H1 (cell line): ENCODE results near the gene GDF2. TPM values are rescaled to one million over a fixed set of nuclear protein-coding genes. Genes with fewer than 3 reads are reported as not detected.

ENCODE experiments used
- CTCF ChIA-PET: fragments of 300-600 bp; sonication (Branson Sonifier 250); formaldehyde crosslinking; loops from one replicate; lab custom pipeline; 2021; ENCODE audit not compliant: partially characterized antibody; lab: Charles Lee
- POLR2A ChIA-PET: fragments of 300-600 bp; sonication (Branson Sonifier 250); formaldehyde crosslinking; loops from one replicate; lab custom pipeline; 2021; ENCODE audit warnings: inconsistent platforms; ENCODE audit not compliant: partially characterized antibody; lab: Charles Lee
- DNase-seq, 2 experiments: peaks; one replicate each; pipeline versions ENCODE4 v3.0.0 to v3.0.0-alpha.2; 2010 to 2022; ENCODE audit warnings: low spot score in 2 of 2, low read depth in 1 of 2, mixed read lengths in 1 of 2
- FAIRE-seq: peaks from 2 replicates; lab custom pipeline; 2011; peaks lifted over from hg19 to GRCh38; lab: Jason Lieb, UNC
- H2AFZ ChIP-seq: 2 replicates; pipeline ENCODE4 v1.8.1; 2012; ENCODE audit warnings: low read length, inconsistent platforms
- H2AK5ac ChIP-seq: 2 replicates; pipeline ENCODE4 v1.6.1; 2013; ENCODE audit warnings: low read depth, low read length
- H2BK120ac ChIP-seq: replicated peaks from 2 replicates; pipeline ENCODE3; 2013; ENCODE audit warnings: low read depth, low read length, inconsistent platforms
- H2BK12ac ChIP-seq: 2 replicates; pipeline ENCODE4 v1.6.1; 2013; ENCODE audit warnings: low read depth, low read length
- H2BK15ac ChIP-seq: 2 replicates; pipeline ENCODE4 v1.6.1; 2013; ENCODE audit warnings: low read length
- H2BK20ac ChIP-seq: 2 replicates; pipeline ENCODE4 v1.6.1; 2013; ENCODE audit warnings: low read length
- H2BK5ac ChIP-seq: 2 replicates; pipeline ENCODE4 v1.6.1; 2013; ENCODE audit warnings: low read depth, low read length
- H3K14ac ChIP-seq: 2 replicates; pipeline ENCODE4 v1.6.1; 2013; ENCODE audit warnings: inconsistent platforms; ENCODE audit not compliant: insufficient read length
- H3K18ac ChIP-seq: 2 replicates; pipeline ENCODE4 v1.6.1; 2013; ENCODE audit warnings: low read length; ENCODE audit errors: extremely low read depth
- H3K23ac ChIP-seq: 2 replicates; pipeline ENCODE4 v1.6.1; 2013; ENCODE audit warnings: inconsistent platforms; ENCODE audit not compliant: insufficient read length
- H3K23me2 ChIP-seq: 2 replicates; pipeline ENCODE4 v1.6.1; 2013; ENCODE audit warnings: low read depth, low read length
- H3K27ac ChIP-seq: 2 replicates; pipeline ENCODE4 v1.6.1; 2011; ENCODE audit warnings: low read depth, low read length, inconsistent platforms
- H3K27me3 ChIP-seq, 4 experiments: replicated peaks in 1 of 4; 1 replicate in 1 of 4; 2 replicates in 3 of 4; pipeline versions ENCODE4 v1.6.1 to v1.8.1; 2011 to 2013; ENCODE audit warnings: low read length in 3 of 4, mild to moderate bottlenecking in 3 of 4, inconsistent platforms in 2 of 4, mixed read lengths in 2 of 4, moderate library complexity in 1 of 4; ENCODE audit not compliant: control insufficient read depth in 3 of 4, insufficient read depth in 3 of 4; ENCODE audit errors: extremely low read depth in 1 of 4
- H3K36me3 ChIP-seq, 4 experiments: 2 replicates each; pipeline versions ENCODE4 v1.6.1 to v1.8.1; 2011 to 2013; ENCODE audit warnings: mild to moderate bottlenecking in 4 of 4, low read length in 3 of 4, moderate library complexity in 2 of 4, control low read depth in 1 of 4, inconsistent platforms in 1 of 4; ENCODE audit not compliant: insufficient read depth in 4 of 4, control insufficient read depth in 2 of 4
- H3K4ac ChIP-seq: replicated peaks from 2 replicates; pipeline ENCODE3; 2013; ENCODE audit warnings: low read length, low read depth, mixed read lengths, inconsistent platforms; ENCODE audit not compliant: insufficient read length
- H3K4me1 ChIP-seq, 4 experiments: replicated peaks in 1 of 4; 1 replicate in 1 of 4; 2 replicates in 3 of 4; pipeline versions ENCODE4 v1.6.1 to v1.8.1; 2011 to 2013; ENCODE audit warnings: low read length in 3 of 4, inconsistent platforms in 2 of 4, mixed read lengths in 1 of 4; ENCODE audit not compliant: insufficient read depth in 4 of 4, control insufficient read depth in 3 of 4
- H3K4me2 ChIP-seq, 2 experiments: 2 replicates each; pipeline versions ENCODE4 v1.6.1 to v1.8.1; 2011 to 2013; ENCODE audit warnings: low read depth in 2 of 2, low read length in 2 of 2, control low read depth in 1 of 2, inconsistent platforms in 1 of 2, mild to moderate bottlenecking in 1 of 2; ENCODE audit not compliant: insufficient read depth in 1 of 2
- H3K4me3 ChIP-seq, 4 experiments: fragments of 200-600, 300-600 bp in 1 of 4; sonication (generic), shearing (Covaris generic), sonication (Bioruptor Twin) in 1 of 4; 2 replicates each; pipeline versions ENCODE4 v1.5.1 to v1.8.1; 2011 to 2016; ENCODE audit warnings: low read length in 4 of 4, low read depth in 3 of 4, control low read depth in 2 of 4, inconsistent platforms in 2 of 4, mild to moderate bottlenecking in 2 of 4, mixed read lengths in 1 of 4, moderate library complexity in 1 of 4; ENCODE audit not compliant: insufficient read depth in 2 of 4; ENCODE audit errors: extremely low read depth in 1 of 4
- H3K56ac ChIP-seq: replicated peaks from 2 replicates; pipeline ENCODE3; 2013; ENCODE audit warnings: low read depth, mild to moderate bottlenecking, mixed read lengths, low read length, inconsistent platforms; ENCODE audit not compliant: insufficient read length
- H3K79me1 ChIP-seq: 2 replicates; pipeline ENCODE4 v1.6.1; 2013; ENCODE audit warnings: low read depth, low read length, control low read depth
- H3K79me2 ChIP-seq, 2 experiments: 2 replicates each; pipeline versions ENCODE4 v1.6.1 to v1.8.1; 2012 to 2013; ENCODE audit warnings: low read length in 2 of 2, mild to moderate bottlenecking in 2 of 2, inconsistent platforms in 1 of 2; ENCODE audit not compliant: insufficient read depth in 2 of 2, control insufficient read depth in 1 of 2
- H3K9ac ChIP-seq, 4 experiments: replicated peaks in 1 of 4; 1 replicate in 1 of 4; 2 replicates in 3 of 4; pipeline versions ENCODE4 v1.6.1 to v1.8.1; 2011 to 2013; ENCODE audit warnings: low read depth in 3 of 4, low read length in 3 of 4, control low read depth in 2 of 4, mild to moderate bottlenecking in 2 of 4, moderate library complexity in 2 of 4, inconsistent platforms in 1 of 4; ENCODE audit errors: extremely low read depth in 1 of 4
- H3K9me3 ChIP-seq, 2 experiments: 2 replicates each; pipeline versions ENCODE4 v1.6.1 to v1.8.1; 2012 to 2013; ENCODE audit warnings: mild to moderate bottlenecking in 2 of 2, moderate library complexity in 2 of 2, control low read depth in 1 of 2, inconsistent platforms in 1 of 2, low read depth in 1 of 2, low read length in 1 of 2, mixed read lengths in 1 of 2; ENCODE audit not compliant: insufficient read depth in 2 of 2
- H4K20me1 ChIP-seq, 2 experiments: replicated peaks in 1 of 2; 2 replicates each; pipeline versions ENCODE3 to v1.8.1; 2011 to 2013; ENCODE audit warnings: inconsistent platforms in 2 of 2, low read length in 2 of 2, mild to moderate bottlenecking in 1 of 2; ENCODE audit not compliant: insufficient read depth in 2 of 2, control insufficient read depth in 1 of 2
- H4K5ac ChIP-seq: 2 replicates; pipeline ENCODE4 v1.6.1; 2013; ENCODE audit warnings: low read length, low read depth, mixed read lengths, inconsistent platforms; ENCODE audit not compliant: insufficient read length
- H4K8ac ChIP-seq: 2 replicates; pipeline ENCODE4 v1.8.0; 2013; ENCODE audit warnings: mild to moderate bottlenecking, moderate library complexity, low read length, inconsistent platforms; ENCODE audit not compliant: insufficient read depth; ENCODE audit errors: extremely low read depth
- H4K91ac ChIP-seq: replicated peaks from 2 replicates; pipeline ENCODE3; 2013; ENCODE audit warnings: low read length, mixed read lengths, inconsistent platforms; ENCODE audit not compliant: insufficient read length
- ATF2 ChIP-seq: IDR thresholded peaks from 2 replicates; pipeline ENCODE4 v1.6.1; 2012; ENCODE audit warnings: low read length, inconsistent platforms
- CHD1 ChIP-seq: IDR thresholded peaks from 2 replicates; pipeline ENCODE4 v1.6.1; 2012; ENCODE audit warnings: low read depth, low read length, improper control_type of control experiment
- CTBP2 ChIP-seq: IDR thresholded peaks from 2 replicates; pipeline ENCODE4 v1.7.0; 2011; ENCODE audit warnings: borderline replicate concordance, mild to moderate bottlenecking, moderate library complexity, mixed read lengths, low read length; ENCODE audit not compliant: insufficient read depth, insufficient read length
- JUND ChIP-seq: IDR thresholded peaks from 2 replicates; pipeline ENCODE4 v1.6.1; 2011; ENCODE audit warnings: mild to moderate bottlenecking, improper control_type of control experiment, low read length
- KDM1A ChIP-seq: fragments of 200-600, 300-600 bp; sonication (generic); IDR thresholded peaks from 2 replicates; pipeline ENCODE4 v1.7.1; 2016; ENCODE audit warnings: mild to moderate bottlenecking, low read length, borderline replicate concordance
- MAX ChIP-seq: IDR thresholded peaks from 2 replicates; pipeline ENCODE4 v1.6.1; 2012; ENCODE audit warnings: inconsistent platforms
- RAD21 ChIP-seq, 2 experiments: IDR thresholded peaks in 1 of 2; conservative IDR thresholded peaks in 1 of 2; 2 replicates each; pipeline ENCODE4 v1.6.1; 2011; ENCODE audit warnings: low read depth in 2 of 2, low read length in 2 of 2, improper control_type of control experiment in 1 of 2, inconsistent platforms in 1 of 2, mild to moderate bottlenecking in 1 of 2, moderate library complexity in 1 of 2
- RFX5 ChIP-seq: IDR thresholded peaks from 2 replicates; pipeline ENCODE4 v1.6.1; 2011; ENCODE audit warnings: low read depth, low read length, improper control_type of control experiment, borderline replicate concordance
- SP1 ChIP-seq: IDR thresholded peaks from 2 replicates; pipeline ENCODE4 v1.6.1; 2011; ENCODE audit warnings: low read depth, low read length
- SUZ12 ChIP-seq: fragments of 200-600 bp; sonication (generic); IDR thresholded peaks from 2 replicates; pipeline ENCODE4 v1.6.1; 2012; ENCODE audit warnings: mild to moderate bottlenecking, inconsistent platforms, low read length, moderate library complexity, mixed read lengths
- ZNF274 ChIP-seq: IDR thresholded peaks from 2 replicates; pipeline ENCODE4 v1.7.0; 2012; ENCODE audit warnings: low read length, borderline replicate concordance; ENCODE audit errors: extremely low read depth
- WGBS, 2 experiments: shearing (Covaris generic) in 1 of 2; methylation state at CpG; one replicate each; pipeline versions ENCODE4 v1.1.6 to v1.1.7; 2013 to 2015; ENCODE audit warnings: low lambda C conversion rate in 2 of 2, mixed read lengths in 2 of 2, inconsistent platforms in 1 of 2, low coverage in 1 of 2, missing lambda C conversion rate in 1 of 2; ENCODE audit not compliant: insufficient replicate concordance in 2 of 2, insufficient coverage in 1 of 2, insufficient read length in 1 of 2; ENCODE audit errors: extremely low coverage in 1 of 2, missing lambda C conversion rate in 1 of 2; 5-methylcytosine and 5-hydroxymethylcytosine counted together
- polyA plus RNA-seq, 7 experiments: library from polyadenylated mRNA; depleted of rRNA in 3 of 7; stranded (reverse) in 5 of 7; unstranded in 2 of 7; fragments of >200 nt in 5 of 7; fragments of 200-250 nt in 2 of 7; gene quantifications; 1 replicate in 5 of 7; 2 replicates in 1 of 7; 4 replicates in 1 of 7; pipeline versions ENCODE4 v1.2.1 to v1.2.3, GENCODE V29; 2011 to 2013; ENCODE audit warnings: missing spikeins in 2 of 7, mixed read lengths in 2 of 7
- total RNA-seq: library from RNA; stranded (reverse); fragmentation: NEBNext Ultra II Directional; extraction: Animal tissue kit (Norgen Biotek cat#: 25700); gene quantifications from 2 replicates; pipeline ENCODE4 v1.2.1, GENCODE V29; 2021

GDF2 gene
- total and polyA plus RNA-seq, 2 of the 8 experiments (the other 6 are each of a cell fraction or from before 2014, with no cell fraction given): not detected

GRCh38 chr10:47282005-47282656 is 40.1 kb upstream of the GDF2 start:
- H3K9ac ChIP-seq: no peak overlapping the region
- no peak overlapping the region for H4K5ac ChIP-seq
- H3K23ac ChIP-seq: no peak overlapping the region
- FAIRE-seq (no peak), DNase-seq (peak in 1 of 2 experiments; percentile 23)
- no peak overlapping the region for H2BK15ac ChIP-seq
- no peaks in the 10 kb centered on the region; a peak in 1 of 7 replicates for H3K4me1 ChIP-seq
- H3K56ac ChIP-seq: no peak overlapping the region
- no peaks in the 10 kb centered on the region for H3K79me1 ChIP-seq
- no peak overlapping the region for H2BK20ac ChIP-seq
- H3K18ac ChIP-seq: no peak overlapping the region
- no peak overlapping the region for H3K4me2 ChIP-seq
- ChIA-PET CTCF (interaction anchor here (0.7 to 1.8 kb wide), 4 partner anchors 17 to 234 kb away, joined by 3 to 4 read pairs (median 3); no protein-coding TSS in a partner anchor), POLR2A (no interaction called here)
- no peak overlapping the region for H2BK120ac ChIP-seq
- H3K27ac ChIP-seq: no peak overlapping the region
- no peaks in the 10 kb centered on the region for H3K9me3 ChIP-seq
- H3K36me3 ChIP-seq: no peaks in the 10 kb centered on the region
- H4K20me1 ChIP-seq: no peaks in the 10 kb centered on the region
- no peaks in the 10 kb centered on the region for H3K79me2 ChIP-seq
- H4K91ac ChIP-seq: no peak overlapping the region
- 0 out of 2 replicates have a peak overlapping the region, but pooled peaks have one; percentile 4 for H4K8ac ChIP-seq
- no peaks in the 10 kb centered on the region for H3K27me3 ChIP-seq
- no peak overlapping the region for H3K4me3 ChIP-seq
- WGBS, 2 experiments: 85% methylated on average over 6 of the region's 6 CpGs; no CpG with 5 or more reads in 1 of the 2 experiments
- H3K14ac ChIP-seq: no peak overlapping the region
- H3K23me2 ChIP-seq: no peaks in the 10 kb centered on the region
- H2BK5ac ChIP-seq: no peak overlapping the region
- no peak overlapping the region for H2AFZ ChIP-seq
- H2BK12ac ChIP-seq: no peak overlapping the region
- no peak overlapping the region for H2AK5ac ChIP-seq
- no peak overlapping the region for H3K4ac ChIP-seq
- TF ChIP-seq CHD1 (no peak), RAD21 (IDR thresholded peaks at IDR 0.05 in 1 of 2, conservative IDR thresholded peaks at IDR 0.05 in 1 of 2; ENCODE audit: low read depth in 2 of 2, low read length in 2 of 2) (no peak), KDM1A (no peak), RFX5 (no peak), JUND (no peak), CTBP2 (no peak), SP1 (no peak), MAX (no peak), SUZ12 (no peak), ATF2 (no peak), ZNF274 (no peak)
